Activated T-cell treated with anti-CD3 and anti-CD28 coated beads, Interleukin-2, amount 50 U/mL, for 4 hours (primary cell): Measurements from ENCODE around the gene CMBL. TPM values are rescaled to one million over a fixed set of nuclear protein-coding genes. Genes with fewer than 3 reads are reported as not detected.
A peak's percentile ranks its signal among the peaks of the same experiment; 100 is the strongest.
"Not testable (repeated sequence)": the region's sequence is repeated elsewhere in the genome, so short reads cannot be mapped to it uniquely, and the experiment has no call there.

ENCODE experiments used
- ATAC-seq, 2 donors: fragments of 200-7000 bp; cut with Tn5 transposase; one replicate each; pipeline ENCODE4 v1.10.0; 2021
- DNase-seq: peaks from one replicate; pipeline ENCODE4 v3.0.0-alpha.2; 2020
- H3K27me3 Mint-ChIP-seq: one replicate; pipeline ENCODE4 v1.8.0; 2021; ENCODE audit warnings: low read depth, mixed read lengths
- H3K36me3 Mint-ChIP-seq: one replicate; pipeline ENCODE4 v1.8.0; 2022; ENCODE audit warnings: mixed read lengths; ENCODE audit not compliant: insufficient read depth
- H3K4me1 Mint-ChIP-seq: one replicate; pipeline ENCODE4 v1.8.0; 2021; ENCODE audit warnings: low read depth, mixed read lengths
- H3K4me3 Mint-ChIP-seq: one replicate; pipeline ENCODE4 v1.8.0; 2021; ENCODE audit warnings: mild to moderate bottlenecking, moderate library complexity, mixed read lengths
- H3K9me3 Mint-ChIP-seq: one replicate; pipeline ENCODE4 v1.8.0; 2021; ENCODE audit warnings: mixed read lengths
- total RNA-seq, 3 donors: library from RNA; stranded (reverse); gene quantifications; one replicate each; pipeline ENCODE4 v1.2.1, GENCODE V29; 2021

CMBL gene
- total RNA-seq: under 1 TPM; 0.76 to 0.94 (median 0.90) TPM

- H3K9me3 Mint-ChIP-seq: no peaks in the 10 kb centered on the region
- ATAC-seq: peak; percentile 76 to 86
- peak; percentile 6 for DNase-seq
- peak within 1 kb of the TSS; percentile 79 for H3K4me3 Mint-ChIP-seq
- H3K4me1 Mint-ChIP-seq: peaks cover 8% of the 10 kb centered on the region
- H3K36me3 Mint-ChIP-seq: no peaks in the 10 kb centered on the region
- peaks cover 32% of the 10 kb centered on the region for H3K27me3 Mint-ChIP-seq
Observed at GRCh38 chr5:10307206-10308148, at the start of gene CMBL. CMBL (minus strand) TSS chr5:10307902; CDS start chr5:10290762, 17,140 bp downstream.

GRCh38 chr5:10355071-10355889 is 47.6 kb upstream of the CMBL start:
- H3K9me3 Mint-ChIP-seq: no peaks in the 10 kb centered on the region

GRCh38 chr5:10354048-10354872 is 46.6 kb upstream of the CMBL start:
- Mint-ChIP-seq H3K4me1 (peaks cover 53% of the 10 kb centered on the region), H3K4me3 (peak overlapping the region; percentile 100), H3K27me3 (no peaks in the 10 kb centered on the region), H3K36me3 (peaks cover 2% of the 10 kb centered on the region), H3K9me3 (no peaks in the 10 kb centered on the region)
- ATAC-seq (peak; percentile 5 to 12), DNase-seq (peak; percentile 28)

More at GRCh38 chr5:10355071-10355889, 47.6 kb upstream of the CMBL start:
- Mint-ChIP-seq H3K4me1 (peaks cover 59% of the 10 kb centered on the region), H3K4me3 (peak overlapping the region; percentile 100), H3K27me3 (no peaks in the 10 kb centered on the region), H3K36me3 (peaks cover 2% of the 10 kb centered on the region)
- ATAC-seq: peak; percentile 6 to 12
- no peak for DNase-seq

- Mint-ChIP-seq H3K9me3 (no peaks in the 10 kb centered on the region), H3K4me3 (peak within 1 kb of the TSS; percentile 100), H3K27me3 (no peaks in the 10 kb centered on the region), H3K36me3 (peaks cover 2% of the 10 kb centered on the region), H3K4me1 (peaks cover 48% of the 10 kb centered on the region)
- ATAC-seq (peak; percentile 89 to 92), DNase-seq (peak; percentile 96)
Observed at GRCh38 chr5:10353241-10354047, 45.7 kb upstream of the CMBL start, which contains the start of gene MARCHF6. MARCHF6 (plus strand) TSS chr5:10353695; CDS start chr5:10353899, 204 bp downstream.

GRCh38 chr5:10352430-10353240 is 44.9 kb upstream of the CMBL start:
- DNase-seq: peak; percentile 14
- H3K4me1 Mint-ChIP-seq: peaks cover 43% of the 10 kb centered on the region
- no peaks in the 10 kb centered on the region for H3K9me3 Mint-ChIP-seq
- peak; percentile 23 to 32 for ATAC-seq
- no peaks in the 10 kb centered on the region for H3K27me3 Mint-ChIP-seq
- H3K4me3 Mint-ChIP-seq: peak overlapping the region; percentile 91
- H3K36me3 Mint-ChIP-seq: no peaks in the 10 kb centered on the region

- Mint-ChIP-seq H3K27me3 (no peaks in the 10 kb centered on the region), H3K4me1 (peaks cover 36% of the 10 kb centered on the region), H3K36me3 (no peaks in the 10 kb centered on the region), H3K4me3 (peak overlapping the region; percentile 91), H3K9me3 (no peaks in the 10 kb centered on the region)
- ATAC-seq (no peak), DNase-seq (no peak)
Observed at GRCh38 chr5:10351919-10352318, 44.2 kb upstream of the CMBL start.

- Mint-ChIP-seq H3K36me3 (no peaks in the 10 kb centered on the region), H3K4me1 (peaks cover 31% of the 10 kb centered on the region), H3K9me3 (no peaks in the 10 kb centered on the region), H3K27me3 (no peaks in the 10 kb centered on the region), H3K4me3 (peak overlapping the region; percentile 7)
- DNase-seq (no peak), ATAC-seq (no peak)
Observed at GRCh38 chr5:10351199-10351905, 43.6 kb upstream of the CMBL start.

- Mint-ChIP-seq H3K4me3 (no peak overlapping the region), H3K9me3 (no peaks in the 10 kb centered on the region), H3K36me3 (no peaks in the 10 kb centered on the region), H3K27me3 (no peaks in the 10 kb centered on the region), H3K4me1 (peaks cover 18% of the 10 kb centered on the region)
- ATAC-seq: no peak
- no peak for DNase-seq
Observed at GRCh38 chr5:10348258-10348657, 40.6 kb upstream of the CMBL start.

GRCh38 chr5:10344461-10345106 is 36.9 kb upstream of the CMBL start:
- H3K27me3 Mint-ChIP-seq, H3K9me3 Mint-ChIP-seq, H3K36me3 Mint-ChIP-seq, H3K4me3 Mint-ChIP-seq, DNase-seq, ATAC-seq, H3K4me1 Mint-ChIP-seq: not testable (repeated sequence)

- DNase-seq: no peak
- ATAC-seq: no peak
- Mint-ChIP-seq H3K9me3 (no peaks in the 10 kb centered on the region), H3K4me3 (no peak overlapping the region), H3K27me3 (no peaks in the 10 kb centered on the region), H3K36me3 (no peaks in the 10 kb centered on the region), H3K4me1 (no peaks in the 10 kb centered on the region)
Observed at GRCh38 chr5:10343486-10343885, 35.8 kb upstream of the CMBL start.

GRCh38 chr5:10339958-10340357 is 32.3 kb upstream of the CMBL start:
- Mint-ChIP-seq H3K9me3 (no peaks in the 10 kb centered on the region), H3K27me3 (peaks cover 7% of the 10 kb centered on the region), H3K4me3 (no peak overlapping the region), H3K36me3 (no peaks in the 10 kb centered on the region), H3K4me1 (no peaks in the 10 kb centered on the region)
- DNase-seq (no peak), ATAC-seq (no peak)
